ENCODE measurements around the gene FAM53B.

FAM53B gene

GRCh38 chr10:124704428-124705380 is 39.5 kb downstream of the FAM53B start:
- peaks cover 11 to 20% of the 10 kb centered on the region in 2 donors for H3K4me1 ChIP-seq (ENCODE audit: control insufficient read depth in 2 of 2, insufficient read depth in 1 of 2, low read depth in 1 of 2, low read length in 2 of 2)
- no peak overlapping the region for H2BK12ac ChIP-seq (ENCODE audit: low read length)
- no peak overlapping the region for H3K4me2 ChIP-seq (ENCODE audit: insufficient read depth, low read length, poor library complexity, severe bottlenecking)
- no peak overlapping the region for H2AFZ ChIP-seq (ENCODE audit: low read length)
- no peaks in the 10 kb centered on the region for H3K9me3 ChIP-seq (replicated peaks in 1 of 2; ENCODE audit: control insufficient read depth in 2 of 2, insufficient read depth in 1 of 2, low read depth in 1 of 2, low read length in 2 of 2)
- H2BK120ac ChIP-seq (ENCODE audit: low read depth, low read length) = no peak overlapping the region
- peak overlapping the region; percentile 15 for H3K18ac ChIP-seq (ENCODE audit: low read length)
- no peak overlapping the region for H2BK15ac ChIP-seq (ENCODE audit: low read length)
- H3K27me3 ChIP-seq (ENCODE audit: control insufficient read depth in 3 of 3, insufficient read depth in 3 of 3, low read depth in 1 of 3, low read length in 3 of 3) = no peaks in the 10 kb centered on the region
- H3K14ac ChIP-seq (ENCODE audit: low read length) = no peak overlapping the region
- peaks cover 2% of the 10 kb centered on the region for H3K79me1 ChIP-seq (ENCODE audit: low read depth, low read length)
- H3K4ac ChIP-seq (ENCODE audit: low read length) = no peak overlapping the region
- no peak overlapping the region for H4K91ac ChIP-seq (ENCODE audit: low read depth, low read length, poor library complexity)
- no peak overlapping the region for H3K23ac ChIP-seq (ENCODE audit: low read depth, low read length, poor library complexity)
- peak overlapping the region; percentile 5 for H3K9ac ChIP-seq (ENCODE audit: low read depth, low read length, poor library complexity)
- H2AK5ac ChIP-seq (ENCODE audit: low read depth, low read length) = no peak overlapping the region
- peaks cover 21 to 69% of the 10 kb centered on the region in 2 donors for H3K36me3 ChIP-seq (replicated peaks in 1 of 2; ENCODE audit: control insufficient read depth in 2 of 2, insufficient read depth in 2 of 2, low read length in 2 of 2)
- no peak overlapping the region for H2BK5ac ChIP-seq (ENCODE audit: low read length)
- no peak overlapping the region for H3K4me3 ChIP-seq (ENCODE audit: low read length in 2 of 2)
- no peak overlapping the region for H3K27ac ChIP-seq (replicated peaks; ENCODE audit: low read length)
- WGBS, 2 donors (ENCODE audit: extremely low coverage in 2 of 2, insufficient read length in 2 of 2, insufficient replicate concordance in 1 of 2) = no CpG with 5 or more reads among the region's 11 CpGs
- no peak for DNase-seq (ENCODE audit: low spot score)
- H4K8ac ChIP-seq (ENCODE audit: low read depth, low read length) = no peak overlapping the region

DNA sequence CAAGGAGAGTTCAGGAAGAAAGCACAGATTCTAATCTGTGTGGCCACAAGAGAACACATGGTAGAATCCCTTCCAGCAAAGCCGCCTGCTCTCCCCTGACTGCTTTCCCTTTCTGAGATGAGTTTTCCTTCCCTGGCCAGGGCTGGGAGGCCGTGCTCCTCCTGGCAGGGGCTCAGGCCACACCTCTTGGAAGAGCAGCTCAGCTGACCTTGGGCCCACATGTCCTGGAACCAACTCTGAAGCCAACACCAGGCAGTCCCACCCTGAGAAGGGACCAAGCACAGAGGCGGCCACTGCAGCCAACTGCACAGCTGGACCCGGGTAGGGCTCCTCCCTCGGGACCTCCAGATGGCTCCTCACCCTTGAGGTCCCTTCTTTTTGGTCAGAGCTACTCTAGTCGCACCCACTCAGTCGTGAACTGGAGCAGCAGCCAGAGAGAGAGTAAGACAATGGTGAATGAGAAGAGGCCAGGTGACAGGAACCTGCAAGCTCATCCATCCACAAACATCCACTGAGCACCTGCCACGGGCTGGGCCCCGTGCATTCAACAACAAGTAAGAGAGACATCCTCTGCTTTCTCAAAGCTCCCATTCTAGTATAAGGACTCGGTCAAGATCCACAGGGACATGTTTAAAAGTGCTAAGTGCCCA is 40.3 kb downstream of the FAM53B start:
- no peak overlapping the region for H2BK120ac ChIP-seq (ENCODE audit: low read depth, low read length)
- no peak overlapping the region for H3K4me2 ChIP-seq (ENCODE audit: insufficient read depth, low read length, poor library complexity, severe bottlenecking)
- H3K36me3 ChIP-seq (replicated peaks in 1 of 2; ENCODE audit: control insufficient read depth in 2 of 2, insufficient read depth in 2 of 2, low read length in 2 of 2) = peaks cover 23 to 77% of the 10 kb centered on the region in 2 donors
- H3K4me1 ChIP-seq (ENCODE audit: control insufficient read depth in 2 of 2, insufficient read depth in 1 of 2, low read depth in 1 of 2, low read length in 2 of 2) = peaks cover 7 to 13% of the 10 kb centered on the region in 2 donors
- no peak overlapping the region for H2BK15ac ChIP-seq (ENCODE audit: low read length)
- no peak overlapping the region for H2BK12ac ChIP-seq (ENCODE audit: low read length)
- H3K27me3 ChIP-seq (ENCODE audit: control insufficient read depth in 3 of 3, insufficient read depth in 3 of 3, low read depth in 1 of 3, low read length in 3 of 3) = no peaks in the 10 kb centered on the region
- no peak overlapping the region for H2AK5ac ChIP-seq (ENCODE audit: low read depth, low read length)
- no peak overlapping the region for H3K27ac ChIP-seq (replicated peaks; ENCODE audit: low read length)
- no peak overlapping the region for H3K14ac ChIP-seq (ENCODE audit: low read length)
- DNase-seq (ENCODE audit: low spot score) = no peak
- H3K4me3 ChIP-seq (ENCODE audit: low read length in 2 of 2) = no peak overlapping the region
- peaks cover 5% of the 10 kb centered on the region for H3K79me1 ChIP-seq (ENCODE audit: low read depth, low read length)
- H3K9ac ChIP-seq (ENCODE audit: low read depth, low read length, poor library complexity) = no peak overlapping the region
- no peak overlapping the region for H2BK5ac ChIP-seq (ENCODE audit: low read length)
- peak overlapping the region; percentile 19 for H4K8ac ChIP-seq (ENCODE audit: low read depth, low read length)
- H2AFZ ChIP-seq (ENCODE audit: low read length) = no peak overlapping the region
- H3K9me3 ChIP-seq (replicated peaks in 1 of 2; ENCODE audit: control insufficient read depth in 2 of 2, insufficient read depth in 1 of 2, low read depth in 1 of 2, low read length in 2 of 2) = no peaks in the 10 kb centered on the region
- H3K18ac ChIP-seq (ENCODE audit: low read length) = no peak overlapping the region
- WGBS, 2 donors (ENCODE audit: extremely low coverage in 2 of 2, insufficient read length in 2 of 2, insufficient replicate concordance in 1 of 2) = no CpG with 5 or more reads among the region's 10 CpGs
- no peak overlapping the region for H3K23ac ChIP-seq (ENCODE audit: low read depth, low read length, poor library complexity)
- H4K91ac ChIP-seq (ENCODE audit: low read depth, low read length, poor library complexity) = no peak overlapping the region
- H3K4ac ChIP-seq (ENCODE audit: low read length) = no peak overlapping the region

- Histone ChIP-seq H3K36me3 (replicated peaks in 1 of 2; ENCODE audit: control insufficient read depth in 2 of 2, insufficient read depth in 2 of 2, low read length in 2 of 2) (peaks cover 23 to 82% of the 10 kb centered on the region in 2 donors), H3K14ac (ENCODE audit: low read length) (no peak overlapping the region), H2AFZ (ENCODE audit: low read length) (no peak overlapping the region), H3K27me3 (ENCODE audit: control insufficient read depth in 3 of 3, insufficient read depth in 3 of 3, low read depth in 1 of 3, low read length in 3 of 3) (no peaks in the 10 kb centered on the region), H2AK5ac (ENCODE audit: low read depth, low read length) (no peak overlapping the region), H3K79me1 (ENCODE audit: low read depth, low read length) (peaks cover 5% of the 10 kb centered on the region), H3K4me1 (ENCODE audit: control insufficient read depth in 2 of 2, insufficient read depth in 1 of 2, low read depth in 1 of 2, low read length in 2 of 2) (peaks cover 1 to 9% of the 10 kb centered on the region in 2 donors), H2BK5ac (ENCODE audit: low read length) (no peak overlapping the region), H4K8ac (ENCODE audit: low read depth, low read length) (no peak overlapping the region), H3K23ac (ENCODE audit: low read depth, low read length, poor library complexity) (no peak overlapping the region), H3K27ac (replicated peaks; ENCODE audit: low read length) (no peak overlapping the region), H3K4ac (ENCODE audit: low read length) (no peak overlapping the region), H3K4me2 (ENCODE audit: insufficient read depth, low read length, poor library complexity, severe bottlenecking) (no peak overlapping the region), H3K9me3 (replicated peaks in 1 of 2; ENCODE audit: control insufficient read depth in 2 of 2, insufficient read depth in 1 of 2, low read depth in 1 of 2, low read length in 2 of 2) (no peaks in the 10 kb centered on the region), H3K4me3 (ENCODE audit: low read length in 2 of 2) (no peak overlapping the region), H4K91ac (ENCODE audit: low read depth, low read length, poor library complexity) (no peak overlapping the region), H3K9ac (ENCODE audit: low read depth, low read length, poor library complexity) (no peak overlapping the region), H3K18ac (ENCODE audit: low read length) (no peak overlapping the region), H2BK12ac (ENCODE audit: low read length) (no peak overlapping the region), H2BK120ac (ENCODE audit: low read depth, low read length) (no peak overlapping the region), H2BK15ac (ENCODE audit: low read length) (no peak overlapping the region)
- WGBS, 2 donors (ENCODE audit: extremely low coverage in 2 of 2, insufficient read length in 2 of 2, insufficient replicate concordance in 1 of 2) = no CpG with 5 or more reads among the region's 7 CpGs
- no peak for DNase-seq (ENCODE audit: low spot score)
These were observed 40.8 kb downstream of the FAM53B start for GRCh38 chr10:124703372-124703771.

Measured in neuronal stem cell (in vitro differentiated cells).